CD14-positive monocyte (primary cell): ENCODE results near the gene AFDN. TPM values are rescaled to one million over a fixed set of nuclear protein-coding genes. Genes with fewer than 3 reads are reported as not detected.

Source experiments
- DNase-seq, 3 donors: peaks; one replicate each; pipeline ENCODE4 v3.0.0-alpha.2; 2011 to 2022
- H2AFZ ChIP-seq: 2 replicates; pipeline ENCODE4 v1.6.0; 2012; ENCODE audit warnings: mild to moderate bottlenecking, low read depth, low read length, inconsistent platforms; ENCODE audit not compliant: insufficient read depth, poor library complexity, severe bottlenecking
- H3K27ac ChIP-seq, 2 donors: 1 replicate in 1 of 2; 2 replicates in 1 of 2; pipeline ENCODE4 v1.5.1; 2012 to 2013; ENCODE audit warnings: low read length in 2 of 2, control low read depth in 1 of 2, inconsistent platforms in 1 of 2, low read depth in 1 of 2, mild to moderate bottlenecking in 1 of 2
- H3K27me3 ChIP-seq, 2 donors: one replicate each; pipeline versions ENCODE4 v1.6.0 to v1.6.1; 2011 to 2013; ENCODE audit warnings: low read length in 2 of 2; ENCODE audit not compliant: control insufficient read depth in 2 of 2, insufficient read depth in 2 of 2
- H3K36me3 ChIP-seq, 2 donors: replicated peaks in 1 of 2; 1 replicate in 1 of 2; 2 replicates in 1 of 2; pipeline versions ENCODE4 v1.5.1 to v1.6.1; 2012 to 2013; ENCODE audit warnings: low read length in 2 of 2, control low read depth in 1 of 2, inconsistent platforms in 1 of 2, mild to moderate bottlenecking in 1 of 2; ENCODE audit not compliant: insufficient read depth in 2 of 2, control insufficient read depth in 1 of 2
- H3K4me1 ChIP-seq, 2 donors: 1 replicate in 1 of 2; 2 replicates in 1 of 2; pipeline versions ENCODE4 v1.5.1 to v1.6.1; 2012 to 2013; ENCODE audit warnings: low read length in 2 of 2, control low read depth in 1 of 2, inconsistent platforms in 1 of 2, mild to moderate bottlenecking in 1 of 2, moderate library complexity in 1 of 2; ENCODE audit not compliant: insufficient read depth in 2 of 2, control insufficient read depth in 1 of 2
- H3K4me2 ChIP-seq: replicated peaks from 2 replicates; pipeline ENCODE3; 2012; ENCODE audit warnings: low read length, moderate library complexity, mild to moderate bottlenecking; ENCODE audit not compliant: poor library complexity, severe bottlenecking; ENCODE audit errors: extremely low read depth
- H3K4me3 ChIP-seq, 3 experiments: fragments of 200-600 bp in 1 of 3; sonication (generic) in 1 of 3; replicated peaks in 1 of 3; 1 replicate in 2 of 3; 2 replicates in 1 of 3; pipeline ENCODE4 v1.5.1; 2011 to 2013; ENCODE audit warnings: low read length in 3 of 3, mild to moderate bottlenecking in 3 of 3, control low read depth in 2 of 3, low read depth in 2 of 3, inconsistent platforms in 1 of 3, moderate library complexity in 1 of 3
- H3K79me2 ChIP-seq: 2 replicates; pipeline ENCODE4 v1.6.0; 2012; ENCODE audit warnings: mild to moderate bottlenecking, control low read depth, inconsistent platforms, low read length, moderate library complexity; ENCODE audit not compliant: insufficient read depth
- H3K9ac ChIP-seq: 2 replicates; pipeline ENCODE4 v1.6.0; 2017; ENCODE audit warnings: low read length, mild to moderate bottlenecking; ENCODE audit not compliant: insufficient read depth, poor library complexity, severe bottlenecking
- H3K9me3 ChIP-seq, 2 donors: replicated peaks in 1 of 2; 1 replicate in 1 of 2; 2 replicates in 1 of 2; pipeline versions ENCODE4 v1.5.1 to v1.6.1; 2012 to 2013; ENCODE audit warnings: low read length in 2 of 2, control low read depth in 1 of 2; ENCODE audit not compliant: control insufficient read depth in 1 of 2, insufficient read depth in 1 of 2
- H4K20me1 ChIP-seq: 2 replicates; pipeline ENCODE4 v1.6.0; 2012; ENCODE audit warnings: mild to moderate bottlenecking, low read length, control low read depth, moderate library complexity; ENCODE audit not compliant: insufficient read depth
- H3K27ac Mint-ChIP-seq, 7 donors: one replicate each; pipeline ENCODE4 v1.8.0; 2020; ENCODE audit warnings: mild to moderate bottlenecking in 7 of 7, mixed read lengths in 7 of 7, moderate library complexity in 6 of 7, inconsistent platforms in 2 of 7
- H3K27me3 Mint-ChIP-seq, 3 donors: one replicate each; pipeline ENCODE4 v1.8.0; 2021 to 2022; ENCODE audit warnings: low read depth in 3 of 3, mild to moderate bottlenecking in 3 of 3, mixed read lengths in 3 of 3, moderate library complexity in 3 of 3, inconsistent platforms in 1 of 3
- H3K36me3 Mint-ChIP-seq, 2 donors: one replicate each; pipeline ENCODE4 v1.8.0; 2020; ENCODE audit warnings: mixed read lengths in 2 of 2, inconsistent platforms in 1 of 2, mild to moderate bottlenecking in 1 of 2
- H3K4me1 Mint-ChIP-seq: one replicate; pipeline ENCODE4 v1.8.0; 2020; ENCODE audit warnings: mild to moderate bottlenecking, mixed read lengths
- H3K4me3 Mint-ChIP-seq, 2 donors: one replicate each; pipeline ENCODE4 v1.8.0; 2020; ENCODE audit warnings: mild to moderate bottlenecking in 2 of 2, mixed read lengths in 2 of 2, moderate library complexity in 1 of 2
- H3K9me3 Mint-ChIP-seq, 7 donors: one replicate each; pipeline ENCODE4 v1.8.0; 2020 to 2022; ENCODE audit warnings: mixed read lengths in 7 of 7, mild to moderate bottlenecking in 6 of 7, moderate library complexity in 6 of 7, inconsistent platforms in 2 of 7
- WGBS: methylation state at CpG from one replicate; pipeline ENCODE4 v1.1.5; 2013; ENCODE audit warnings: missing lambda C conversion rate; ENCODE audit not compliant: insufficient coverage; 5-methylcytosine and 5-hydroxymethylcytosine counted together
- intact Hi-C, 2 donors: fragments of 100-400 bp; cut with micrococcal nuclease; formaldehyde crosslinking; loops; one replicate each; pipeline versions ENCODE4 v1.15.0 to v1.15.1; 2023
- polyA plus RNA-seq, 3 donors: library from polyadenylated mRNA; depleted of rRNA in 1 of 3; unstranded in 2 of 3; stranded (reverse) in 1 of 3; fragments of 300-500 nt in 2 of 3; fragments of >200 nt in 1 of 3; fragmentation: Illumina TruSeq in 2 of 3; gene quantifications; 1 replicate in 2 of 3; 2 replicates in 1 of 3; pipeline ENCODE4 v1.2.3, GENCODE V29; 2012 to 2021
- TF ChIP-seq, protein P1 (sequence below): fragments of 200-600 bp; IDR thresholded peaks from one replicate; pipeline ENCODE4 v1.8.0; 2022; ENCODE audit warnings: antibody characterized with exemption, mild to moderate bottlenecking

The AFDN gene
- polyA plus RNA-seq, 3 donors = 0.03 to 1.5 TPM; not detected in 1

DNA sequence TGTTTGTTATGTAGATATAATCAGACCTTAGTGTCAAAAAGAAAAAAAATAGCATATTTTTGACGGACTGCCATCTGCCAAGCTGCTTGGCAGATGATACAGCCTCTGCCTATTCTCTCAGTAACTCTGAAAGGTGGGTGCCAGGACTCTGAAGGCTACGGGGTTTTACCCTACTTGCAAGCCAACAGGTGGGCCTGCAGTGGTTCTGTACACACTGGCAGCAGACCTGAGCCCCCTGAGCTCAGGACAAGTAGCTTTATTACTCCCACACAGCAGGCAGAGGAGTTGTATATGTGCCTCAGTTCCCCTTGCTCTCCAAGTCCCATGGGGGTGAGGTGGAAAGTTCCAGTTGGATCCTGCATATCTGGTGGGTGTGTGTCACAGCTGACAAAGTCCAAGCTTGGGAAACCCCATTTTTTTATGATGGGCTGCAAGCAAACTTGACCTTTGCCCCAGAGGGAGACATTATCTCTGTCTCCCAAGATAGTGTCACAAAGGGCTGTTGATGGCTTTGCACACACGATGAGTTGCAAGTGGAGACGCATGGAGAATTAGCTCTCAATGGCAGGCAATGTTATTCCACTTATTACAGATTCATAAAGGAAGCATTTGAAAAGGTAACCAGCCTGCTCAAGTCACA, 20.5 kb upstream of the AFDN start:
- H3K9me3 Mint-ChIP-seq = peaks cover 0 to 3% (median 0%) of the 10 kb centered on the region in 7 donors
- peaks cover 7% of the 10 kb centered on the region for H3K4me1 Mint-ChIP-seq
- H3K9ac ChIP-seq = no peak overlapping the region
- no peaks in the 10 kb centered on the region for H3K79me2 ChIP-seq
- WGBS = 66% methylated on average over 4 of the region's 4 CpGs
- H4K20me1 ChIP-seq = no peaks in the 10 kb centered on the region
- intact Hi-C loops = no loop called here
- H3K4me2 ChIP-seq = no peak overlapping the region
- no peak overlapping the region for H3K27ac ChIP-seq
- TF ChIP-seq, protein P1, sequence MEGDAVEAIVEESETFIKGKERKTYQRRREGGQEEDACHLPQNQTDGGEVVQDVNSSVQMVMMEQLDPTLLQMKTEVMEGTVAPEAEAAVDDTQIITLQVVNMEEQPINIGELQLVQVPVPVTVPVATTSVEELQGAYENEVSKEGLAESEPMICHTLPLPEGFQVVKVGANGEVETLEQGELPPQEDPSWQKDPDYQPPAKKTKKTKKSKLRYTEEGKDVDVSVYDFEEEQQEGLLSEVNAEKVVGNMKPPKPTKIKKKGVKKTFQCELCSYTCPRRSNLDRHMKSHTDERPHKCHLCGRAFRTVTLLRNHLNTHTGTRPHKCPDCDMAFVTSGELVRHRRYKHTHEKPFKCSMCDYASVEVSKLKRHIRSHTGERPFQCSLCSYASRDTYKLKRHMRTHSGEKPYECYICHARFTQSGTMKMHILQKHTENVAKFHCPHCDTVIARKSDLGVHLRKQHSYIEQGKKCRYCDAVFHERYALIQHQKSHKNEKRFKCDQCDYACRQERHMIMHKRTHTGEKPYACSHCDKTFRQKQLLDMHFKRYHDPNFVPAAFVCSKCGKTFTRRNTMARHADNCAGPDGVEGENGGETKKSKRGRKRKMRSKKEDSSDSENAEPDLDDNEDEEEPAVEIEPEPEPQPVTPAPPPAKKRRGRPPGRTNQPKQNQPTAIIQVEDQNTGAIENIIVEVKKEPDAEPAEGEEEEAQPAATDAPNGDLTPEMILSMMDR = no peak
- H3K4me3 Mint-ChIP-seq = no peak overlapping the region
- H3K4me1 ChIP-seq = peaks cover 3 to 4% of the 10 kb centered on the region in 2 donors
- no peaks in the 10 kb centered on the region for H3K9me3 ChIP-seq
- H3K36me3 Mint-ChIP-seq = no peaks in the 10 kb centered on the region
- peaks cover 0 to 17% of the 10 kb centered on the region in 2 donors for H3K27me3 ChIP-seq
- no peak for DNase-seq
- H3K36me3 ChIP-seq = no peaks in the 10 kb centered on the region
- no peak overlapping the region for H2AFZ ChIP-seq
- peaks cover 20 to 49% (median 32%) of the 10 kb centered on the region in 3 donors for H3K27me3 Mint-ChIP-seq
- no peak overlapping the region for H3K4me3 ChIP-seq
- H3K27ac Mint-ChIP-seq = no peak overlapping the region

DNA sequence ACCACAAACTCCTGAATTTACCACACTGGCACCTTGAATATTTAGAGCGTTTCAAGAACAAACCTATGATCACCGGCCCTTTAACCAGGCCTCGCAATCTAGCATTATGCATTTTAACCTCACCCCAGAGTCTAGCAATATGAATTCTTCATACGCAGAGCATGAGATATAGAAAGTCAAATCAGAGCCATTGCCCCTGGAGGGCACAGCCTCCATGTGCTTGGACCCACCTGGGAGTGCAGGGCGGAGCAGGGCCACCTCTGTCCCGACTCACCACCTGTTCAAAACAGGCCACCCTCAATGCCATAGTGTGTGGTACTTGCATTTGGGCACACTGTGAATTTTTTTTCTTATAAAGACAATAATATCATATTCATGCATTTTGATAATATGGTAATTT, 19.5 kb upstream of the AFDN start:
- Histone ChIP-seq H2AFZ (no peak overlapping the region), H3K9me3 (no peaks in the 10 kb centered on the region), H4K20me1 (no peaks in the 10 kb centered on the region), H3K36me3 (no peaks in the 10 kb centered on the region), H3K27ac (no peak overlapping the region), H3K9ac (no peak overlapping the region), H3K27me3 (peaks cover 0 to 17% of the 10 kb centered on the region in 2 donors), H3K4me1 (peaks cover 3 to 4% of the 10 kb centered on the region in 2 donors), H3K4me3 (no peak overlapping the region), H3K79me2 (no peaks in the 10 kb centered on the region), H3K4me2 (no peak overlapping the region)
- H3K27ac Mint-ChIP-seq = no peak overlapping the region
- H3K27me3 Mint-ChIP-seq = peaks cover 21 to 48% (median 29%) of the 10 kb centered on the region in 3 donors
- TF ChIP-seq, protein P1 = no peak
- H3K36me3 Mint-ChIP-seq = no peaks in the 10 kb centered on the region
- intact Hi-C loops = no loop called here
- no peak for DNase-seq
- no peak overlapping the region for H3K4me3 Mint-ChIP-seq
- peaks cover 0 to 3% (median 0%) of the 10 kb centered on the region in 7 donors for H3K9me3 Mint-ChIP-seq
- peaks cover 7% of the 10 kb centered on the region for H3K4me1 Mint-ChIP-seq
- WGBS = 89% methylated on average over 3 of the region's 6 CpGs
